SK-N-SH (cell line): ENCODE results near the gene GNAZ. TPM values are rescaled to one million over a fixed set of nuclear protein-coding genes. Genes with fewer than 3 reads are reported as not detected.

Experiments used
- CTCF ChIA-PET: fragments of 300-600, 350-600 bp; formaldehyde crosslinking; extraction: SDS; loops from one replicate; lab custom pipeline; 2021; lab: Yijun Ruan, JAX
- POLR2A ChIA-PET: fragments of 350-600 bp; sonication (Branson Sonifier 250); formaldehyde crosslinking; extraction: SDS; loops from one replicate; lab custom pipeline; 2020; ENCODE audit warnings: antibody characterized with exemption, inconsistent platforms; lab: Yijun Ruan, JAX
- DNase-seq: peaks from one replicate; pipeline ENCODE4 v3.0.0; 2012
- H2AFZ ChIP-seq: fragments of 200-600 bp; sonication (generic); 2 replicates; pipeline ENCODE4 v1.8.1; 2016; ENCODE audit warnings: antibody characterized with exemption, mild to moderate bottlenecking, low read depth
- H3F3A ChIP-seq: fragments of 200-600 bp; sonication (generic); replicated peaks from 2 replicates; pipeline ENCODE3; 2016; ENCODE audit warnings: antibody characterized with exemption, mild to moderate bottlenecking; ENCODE audit not compliant: insufficient read depth
- H3K27ac ChIP-seq, 2 experiments: fragments of 200-500 bp in 1 of 2; fragments of 200-600 bp in 1 of 2; sonication (Bioruptor generic) in 1 of 2; sonication (generic), shearing (Covaris generic) in 1 of 2; 2 replicates each; pipeline versions ENCODE4 v1.5.1 to v1.6.1; 2014 to 2016; ENCODE audit warnings: low read depth in 2 of 2, inconsistent platforms in 1 of 2, low read length in 1 of 2, mild to moderate bottlenecking in 1 of 2, mixed read lengths in 1 of 2
- H3K27me3 ChIP-seq: fragments of 200-600 bp; sonication (generic), shearing (Covaris generic); 2 replicates; pipeline ENCODE4 v1.6.1; 2016; ENCODE audit warnings: mixed run types; ENCODE audit not compliant: insufficient read depth
- H3K36me3 ChIP-seq, 2 experiments: fragments of 200-500 bp in 1 of 2; fragments of 200-600 bp in 1 of 2; sonication (Bioruptor generic) in 1 of 2; sonication (generic) in 1 of 2; replicated peaks in 1 of 2; 2 replicates each; pipeline versions ENCODE3 to v1.5.1; 2014 to 2016; ENCODE audit warnings: low read length in 1 of 2, mild to moderate bottlenecking in 1 of 2; ENCODE audit not compliant: insufficient read depth in 2 of 2, control insufficient read depth in 1 of 2
- H3K4me1 ChIP-seq, 2 experiments: fragments of 200-500 bp in 1 of 2; fragments of 200-600 bp in 1 of 2; sonication (Bioruptor generic) in 1 of 2; sonication (generic), shearing (Covaris generic) in 1 of 2; 2 replicates each; pipeline versions ENCODE4 v1.5.1 to v1.6.1; 2014 to 2016; ENCODE audit warnings: low read depth in 1 of 2, low read length in 1 of 2, mixed run types in 1 of 2; ENCODE audit not compliant: insufficient read depth in 2 of 2, control insufficient read depth in 1 of 2
- H3K4me2 ChIP-seq: fragments of 200-600 bp; sonication (generic), shearing (Covaris generic); 2 replicates; pipeline ENCODE4 v1.6.1; 2017; ENCODE audit warnings: mixed run types
- H3K4me3 ChIP-seq, 2 experiments: fragments of 200-500 bp in 1 of 2; fragments of 200-600 bp in 1 of 2; sonication (Bioruptor generic) in 1 of 2; sonication (generic), shearing (Covaris generic) in 1 of 2; 2 replicates each; pipeline versions ENCODE4 v1.5.1 to v1.8.1; 2014 to 2016; ENCODE audit warnings: low read depth in 2 of 2, inconsistent platforms in 1 of 2, low read length in 1 of 2, mild to moderate bottlenecking in 1 of 2, mixed read lengths in 1 of 2, moderate library complexity in 1 of 2
- H3K79me2 ChIP-seq: fragments of 200-600 bp; sonication (generic); 2 replicates; pipeline ENCODE4 v1.8.1; 2017; ENCODE audit warnings: mild to moderate bottlenecking; ENCODE audit not compliant: insufficient read depth
- H3K9ac ChIP-seq: fragments of 200-600 bp; sonication (generic); 2 replicates; pipeline ENCODE4 v1.6.1; 2017; ENCODE audit warnings: mixed run types
- H3K9me2 ChIP-seq: fragments of 200-600 bp; sonication (generic); 2 replicates; pipeline ENCODE4 v1.6.1; 2017; ENCODE audit warnings: mixed run types
- H3K9me3 ChIP-seq: fragments of 200-600 bp; sonication (generic); 2 replicates; pipeline ENCODE4 v1.6.1; 2017; ENCODE audit warnings: mixed run types, mild to moderate bottlenecking, moderate library complexity
- H4K20me1 ChIP-seq: fragments of 200-600 bp; sonication (generic); 2 replicates; pipeline ENCODE4 v1.6.1; 2017; ENCODE audit warnings: mild to moderate bottlenecking, mixed run types; ENCODE audit not compliant: insufficient read depth
- EP300 ChIP-seq, 2 experiments: IDR thresholded peaks; 2 replicates each; pipeline versions ENCODE4 v1.4.0 to v1.6.1; 2012; ENCODE audit warnings: borderline replicate concordance in 1 of 2, low read depth in 1 of 2, low read length in 1 of 2
- EZH2phosphoT487 ChIP-seq: fragments of 200-600 bp; sonication (generic); IDR thresholded peaks from 2 replicates; pipeline ENCODE4 v1.6.1; 2017; ENCODE audit warnings: low read depth, mixed run types, mild to moderate bottlenecking, antibody characterized with exemption, moderate library complexity, borderline replicate concordance
- FOXJ3 ChIP-seq: sonication (generic); formaldehyde crosslinking; IDR thresholded peaks from 2 replicates; pipeline ENCODE4 v1.5.1; 2020; ENCODE audit warnings: mild to moderate bottlenecking, missing genetic modification reagents
- MAX ChIP-seq: IDR thresholded peaks from 2 replicates; pipeline ENCODE4 v1.4.0; 2012; ENCODE audit warnings: low read depth
- MXI1 ChIP-seq: IDR thresholded peaks from 2 replicates; pipeline ENCODE4 v1.6.1; 2012; ENCODE audit warnings: mild to moderate bottlenecking, low read depth, low read length, improper control_type of control experiment
- NFIC ChIP-seq: IDR thresholded peaks from 2 replicates; pipeline ENCODE4 v1.4.0; 2012; ENCODE audit warnings: borderline replicate concordance
- POLR2AphosphoS5 ChIP-seq: IDR thresholded peaks from 2 replicates; pipeline ENCODE4 v1.6.1; 2012; ENCODE audit warnings: low read depth, low read length
- REST ChIP-seq: IDR thresholded peaks from 2 replicates; pipeline ENCODE4 v1.6.1; 2012; ENCODE audit warnings: mild to moderate bottlenecking, low read depth, low read length, moderate library complexity
- RFX5 ChIP-seq: IDR thresholded peaks from 2 replicates; pipeline ENCODE4 v1.6.1; 2012; ENCODE audit warnings: mild to moderate bottlenecking, improper control_type of control experiment, low read length
- RXRA ChIP-seq: IDR thresholded peaks from 2 replicates; pipeline ENCODE4 v1.4.0; 2012; ENCODE audit warnings: low read depth, mild to moderate bottlenecking, borderline replicate concordance
- TAF1 ChIP-seq: IDR thresholded peaks from 2 replicates; pipeline ENCODE4 v1.6.1; 2012; ENCODE audit warnings: low read depth, mild to moderate bottlenecking, low read length, moderate library complexity, borderline replicate concordance
- TCF12 ChIP-seq: IDR thresholded peaks from 2 replicates; pipeline ENCODE4 v1.4.0; 2012
- USF1 ChIP-seq: IDR thresholded peaks from 2 replicates; pipeline ENCODE4 v1.4.0; 2012; ENCODE audit warnings: low read depth, borderline replicate concordance
- WGBS: methylation state at CpG from one replicate; pipeline ENCODE4 v1.1.6; 2017; ENCODE audit warnings: low lambda C conversion rate; 5-methylcytosine and 5-hydroxymethylcytosine counted together
- polyA plus RNA-seq, 3 experiments: library from polyadenylated mRNA; depleted of rRNA; stranded (reverse); fragments of >200 nt; gene quantifications; 2 replicates each; pipeline ENCODE4 v1.2.3, GENCODE V29; 2012
- TF ChIP-seq, protein P1 (sequence below): IDR thresholded peaks from 2 replicates; pipeline ENCODE4 v1.4.0; 2012; ENCODE audit warnings: low read depth, borderline replicate concordance
- TF ChIP-seq, protein P2 (sequence below): fragments of 150-350 bp; IDR thresholded peaks from 2 replicates; pipeline ENCODE4 v1.6.1; 2016; ENCODE audit warnings: mild to moderate bottlenecking, low read depth, low read length

The GNAZ gene
- polyA plus RNA-seq, 1 of the 3 experiments (the other 2 are of a cell fraction): 6.5 TPM

DNA sequence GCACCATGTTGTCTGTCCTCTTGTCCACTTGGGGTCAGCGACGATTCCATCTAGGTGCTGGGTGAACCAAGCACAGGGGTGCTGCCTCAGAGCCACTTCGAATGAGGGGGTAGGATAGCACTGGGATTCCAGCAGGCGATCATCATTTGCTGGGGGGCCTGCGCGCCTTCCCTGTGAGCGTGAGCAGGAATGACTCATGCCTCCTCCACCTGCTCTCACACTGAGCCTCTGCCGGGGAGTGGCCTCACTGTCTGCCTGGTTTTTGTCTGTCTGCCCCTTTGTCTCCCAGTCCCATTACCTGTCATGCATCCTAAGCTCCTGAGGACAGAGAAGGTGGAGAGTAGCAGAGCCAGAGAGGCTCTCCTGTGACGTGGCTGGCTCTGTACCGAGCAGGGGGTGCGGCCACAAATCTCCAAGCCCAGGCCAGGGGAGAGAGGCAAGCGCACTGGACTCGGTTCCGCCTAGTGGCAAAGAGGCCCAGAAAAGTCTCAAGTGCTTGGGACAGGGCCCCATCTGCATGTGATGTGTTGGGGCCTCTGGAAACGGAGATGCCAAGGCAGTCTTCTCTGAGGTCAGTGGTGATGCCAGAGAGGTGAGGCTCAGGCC is 40.7 kb downstream of the GNAZ start:
- H3K27ac ChIP-seq: peak overlapping the region in 1 of 2 experiments; percentile 72; a peak in 2 of 4 replicates
- no peaks in the 10 kb centered on the region for H3K9me2 ChIP-seq
- H3K9ac ChIP-seq: no peak overlapping the region
- H2AFZ ChIP-seq: no peak overlapping the region
- POLR2A ChIA-PET: interaction anchor here (0.9 kb wide), 1 partner anchor 40 kb away, joined by 3 read pairs; no protein-coding TSS in a partner anchor
- no peak overlapping the region for H3K4me2 ChIP-seq
- CTCF ChIA-PET: interaction anchor here (0.8 to 4.2 kb wide), 6 partner anchors 9 to 156 kb away, joined by 3 to 24 read pairs (median 5); no protein-coding TSS in a partner anchor
- H3K4me1 ChIP-seq: peaks cover 0 to 95% of the 10 kb centered on the region in 2 experiments; a peak in 1 of 4 replicates
- no peaks in the 10 kb centered on the region for H3K27me3 ChIP-seq
- DNase-seq: no peak
- no peak overlapping the region for H3K4me3 ChIP-seq
- no peak for TF ChIP-seq EZH2phosphoT487
- no peak for TF ChIP-seq MAX
- TF ChIP-seq RXRA: no peak
- TF ChIP-seq, protein P1, sequence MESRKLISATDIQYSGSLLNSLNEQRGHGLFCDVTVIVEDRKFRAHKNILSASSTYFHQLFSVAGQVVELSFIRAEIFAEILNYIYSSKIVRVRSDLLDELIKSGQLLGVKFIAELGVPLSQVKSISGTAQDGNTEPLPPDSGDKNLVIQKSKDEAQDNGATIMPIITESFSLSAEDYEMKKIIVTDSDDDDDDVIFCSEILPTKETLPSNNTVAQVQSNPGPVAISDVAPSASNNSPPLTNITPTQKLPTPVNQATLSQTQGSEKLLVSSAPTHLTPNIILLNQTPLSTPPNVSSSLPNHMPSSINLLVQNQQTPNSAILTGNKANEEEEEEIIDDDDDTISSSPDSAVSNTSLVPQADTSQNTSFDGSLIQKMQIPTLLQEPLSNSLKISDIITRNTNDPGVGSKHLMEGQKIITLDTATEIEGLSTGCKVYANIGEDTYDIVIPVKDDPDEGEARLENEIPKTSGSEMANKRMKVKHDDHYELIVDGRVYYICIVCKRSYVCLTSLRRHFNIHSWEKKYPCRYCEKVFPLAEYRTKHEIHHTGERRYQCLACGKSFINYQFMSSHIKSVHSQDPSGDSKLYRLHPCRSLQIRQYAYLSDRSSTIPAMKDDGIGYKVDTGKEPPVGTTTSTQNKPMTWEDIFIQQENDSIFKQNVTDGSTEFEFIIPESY: no peak
- TF ChIP-seq TCF12: no peak
- TF ChIP-seq, protein P2, sequence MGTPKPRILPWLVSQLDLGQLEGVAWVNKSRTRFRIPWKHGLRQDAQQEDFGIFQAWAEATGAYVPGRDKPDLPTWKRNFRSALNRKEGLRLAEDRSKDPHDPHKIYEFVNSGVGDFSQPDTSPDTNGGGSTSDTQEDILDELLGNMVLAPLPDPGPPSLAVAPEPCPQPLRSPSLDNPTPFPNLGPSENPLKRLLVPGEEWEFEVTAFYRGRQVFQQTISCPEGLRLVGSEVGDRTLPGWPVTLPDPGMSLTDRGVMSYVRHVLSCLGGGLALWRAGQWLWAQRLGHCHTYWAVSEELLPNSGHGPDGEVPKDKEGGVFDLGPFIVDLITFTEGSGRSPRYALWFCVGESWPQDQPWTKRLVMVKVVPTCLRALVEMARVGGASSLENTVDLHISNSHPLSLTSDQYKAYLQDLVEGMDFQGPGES: no peak
- H4K20me1 ChIP-seq: no peaks in the 10 kb centered on the region
- H3K79me2 ChIP-seq: no peaks in the 10 kb centered on the region
- H3K36me3 ChIP-seq: no peaks in the 10 kb centered on the region
- no peaks in the 10 kb centered on the region for H3F3A ChIP-seq
- H3K9me3 ChIP-seq: no peaks in the 10 kb centered on the region
- WGBS: 89% methylated on average over 14 of the region's 15 CpGs

DNA sequence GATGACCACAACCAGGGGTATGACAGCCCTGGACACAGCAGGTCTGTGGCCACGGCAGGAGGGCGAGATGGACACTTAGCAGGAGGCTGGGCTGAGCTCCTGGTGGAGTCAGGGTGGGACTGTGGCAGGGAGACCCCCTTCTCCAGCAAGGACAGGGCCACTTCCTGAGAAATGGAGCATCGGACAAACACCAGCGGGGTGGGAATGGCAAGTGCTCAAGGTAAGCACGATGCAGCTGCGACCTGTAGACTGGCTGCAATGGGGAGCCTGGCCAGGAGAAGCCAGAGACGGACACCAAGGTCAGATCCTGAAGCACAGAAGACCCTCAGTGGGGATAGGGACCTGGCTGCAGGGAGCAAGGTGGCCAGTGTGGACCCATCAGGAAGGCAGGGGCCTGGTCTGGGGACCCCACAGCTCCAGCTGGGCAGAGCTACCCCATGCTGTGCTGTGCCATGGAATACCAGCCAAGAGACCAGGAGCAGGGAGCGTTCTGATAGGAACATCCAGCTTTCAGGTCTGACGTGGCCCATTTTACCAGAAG is 42.2 kb downstream of the GNAZ start:
- no peaks in the 10 kb centered on the region for H3K27me3 ChIP-seq
- ChIA-PET CTCF (interaction anchor here (0.9 to 4.0 kb wide), 7 partner anchors 11 to 359 kb away, joined by 3 to 47 read pairs (median 6); no protein-coding TSS in a partner anchor), POLR2A (interaction anchor here (1.1 kb wide), 1 partner anchor 43 kb away, joined by 6 read pairs; the partner anchor contains the start of gene GNAZ)
- 100% methylated on average over 6 of the region's 9 CpGs for WGBS
- no peak overlapping the region for H3K4me2 ChIP-seq
- no peak overlapping the region for H2AFZ ChIP-seq
- no peak overlapping the region for H3K4me3 ChIP-seq
- H3F3A ChIP-seq: no peaks in the 10 kb centered on the region
- no peaks in the 10 kb centered on the region for H3K36me3 ChIP-seq
- no peaks in the 10 kb centered on the region for H3K9me3 ChIP-seq
- H3K4me1 ChIP-seq: peaks cover 0 to 96% of the 10 kb centered on the region in 2 experiments; a peak in 1 of 4 replicates
- no peaks in the 10 kb centered on the region for H3K9me2 ChIP-seq
- peak overlapping the region in 1 of 2 experiments; percentile 86; a peak in 2 of 4 replicates for H3K27ac ChIP-seq
- no peak overlapping the region for H3K9ac ChIP-seq
- DNase-seq: no peak
- H4K20me1 ChIP-seq: no peaks in the 10 kb centered on the region
- no peaks in the 10 kb centered on the region for H3K79me2 ChIP-seq
- TF ChIP-seq RFX5 (no peak), NFIC (no peak), FOXJ3 (no peak), TAF1 (no peak), EP300 (IDR thresholded peaks at IDR 0.05; ENCODE audit: borderline replicate concordance in 1 of 2, low read depth in 1 of 2, low read length in 1 of 2) (no peak), POLR2AphosphoS5 (no peak), REST (no peak), MXI1 (no peak), USF1 (no peak)
